AG04449 (cell line): Measurements from ENCODE around the gene CCDC57.

Experiments
- CTCF ChIA-PET: fragments of 350-600 bp; formaldehyde crosslinking; extraction: SDS; loops from one replicate; lab custom pipeline; 2021; ENCODE audit warnings: antibody characterized with exemption; lab: Yijun Ruan, JAX
- POLR2A ChIA-PET: fragments of 400-600, 350-600 bp; formaldehyde crosslinking; extraction: SDS; loops from one replicate; lab custom pipeline; 2020; ENCODE audit warnings: antibody characterized with exemption, inconsistent platforms; lab: Yijun Ruan, JAX
- DNase-seq: peaks from one replicate; pipeline ENCODE4 v3.0.0-alpha.2; 2010; ENCODE audit warnings: low read depth, low spot score
- H3K4me3 ChIP-seq: 2 replicates; pipeline ENCODE4 v1.5.1; 2011; ENCODE audit warnings: low read depth, mild to moderate bottlenecking, control low read depth, low read length
- CTCF ChIP-seq: IDR thresholded peaks from one replicate; pipeline ENCODE4 v1.5.1; 2011; ENCODE audit warnings: mild to moderate bottlenecking, moderate library complexity, low read length, control low read depth, inconsistent platforms; ENCODE audit not compliant: insufficient read depth; ENCODE audit errors: missing control alignments

Gene CCDC57

GRCh38 chr17:82107341-82107860 lies 105.2 kb downstream of the CCDC57 start:
- DNase-seq, result no peak
- ChIA-PET CTCF (no interaction called here), POLR2A (interaction anchor here (0.8 kb wide), 1 partner anchor 9 kb away, joined by 3 read pairs; no protein-coding TSS in a partner anchor)
- no peak overlapping the region for H3K4me3 ChIP-seq
- TF ChIP-seq CTCF, result peak; percentile 29

- H3K4me3 ChIP-seq, result no peak overlapping the region
- CTCF ChIA-PET, result interaction anchor here (0.6 kb wide), 1 partner anchor 76 kb away, joined by 3 read pairs; no protein-coding TSS in a partner anchor
- DNase-seq, result no peak
- no peak for TF ChIP-seq CTCF
- POLR2A ChIA-PET, result interaction anchor here (0.8 kb wide), 1 partner anchor 9 kb away, joined by 3 read pairs; the partner anchor contains the start of gene FASN
Observed at GRCh38 chr17:82106688-82107305, 105.8 kb downstream of the CCDC57 start.

DNA sequence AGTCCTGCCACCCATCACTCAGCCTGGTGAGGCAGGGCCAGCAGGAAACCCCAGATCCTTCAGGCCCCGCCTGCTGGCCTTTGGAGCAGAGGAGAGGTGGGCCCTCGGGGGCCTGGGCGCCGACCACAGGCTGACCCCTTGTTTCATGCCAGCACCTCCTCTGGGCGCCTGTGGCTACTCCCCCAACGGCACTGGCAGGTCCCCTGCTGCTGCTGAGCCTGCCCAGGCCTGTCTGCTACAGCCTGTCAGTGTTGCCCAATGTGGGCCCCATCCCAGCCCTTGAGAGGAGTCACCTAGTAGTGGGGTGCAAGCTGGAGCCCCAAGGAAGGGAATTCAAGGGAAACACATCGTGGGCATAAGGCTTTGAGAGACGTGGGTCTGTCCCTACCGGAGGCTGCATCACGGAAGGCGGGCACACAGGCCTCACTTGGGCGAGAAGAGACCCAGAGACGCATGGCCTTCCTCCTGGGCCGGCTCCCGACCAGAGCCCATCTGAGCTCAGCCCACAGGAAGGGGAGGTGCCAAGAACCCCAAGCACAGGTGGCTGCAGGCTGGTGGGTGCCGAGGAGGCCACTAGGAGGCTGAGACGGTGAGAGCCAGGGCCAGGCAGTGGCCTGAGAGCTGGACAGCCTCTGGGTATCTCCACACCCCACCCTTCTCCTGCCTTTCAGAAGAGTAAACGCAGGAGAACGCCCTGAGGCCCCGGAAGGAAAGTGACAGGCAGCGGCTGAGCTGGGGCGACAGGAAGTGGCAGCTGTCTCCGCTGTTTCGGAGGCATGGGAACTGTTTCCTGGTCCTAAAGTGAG lies 106.6 kb downstream of the CCDC57 start:
- TF ChIP-seq CTCF, result peak; percentile 51
- POLR2A ChIA-PET, result interaction anchor here (0.8 kb wide), 1 partner anchor 8 kb away, joined by 3 read pairs; the partner anchor contains the start of gene FASN
- H3K4me3 ChIP-seq, result no peak overlapping the region
- CTCF ChIA-PET, result interaction anchor here (0.6 kb wide), 1 partner anchor 76 kb away, joined by 3 read pairs; no protein-coding TSS in a partner anchor
- DNase-seq, result no peak

DNA sequence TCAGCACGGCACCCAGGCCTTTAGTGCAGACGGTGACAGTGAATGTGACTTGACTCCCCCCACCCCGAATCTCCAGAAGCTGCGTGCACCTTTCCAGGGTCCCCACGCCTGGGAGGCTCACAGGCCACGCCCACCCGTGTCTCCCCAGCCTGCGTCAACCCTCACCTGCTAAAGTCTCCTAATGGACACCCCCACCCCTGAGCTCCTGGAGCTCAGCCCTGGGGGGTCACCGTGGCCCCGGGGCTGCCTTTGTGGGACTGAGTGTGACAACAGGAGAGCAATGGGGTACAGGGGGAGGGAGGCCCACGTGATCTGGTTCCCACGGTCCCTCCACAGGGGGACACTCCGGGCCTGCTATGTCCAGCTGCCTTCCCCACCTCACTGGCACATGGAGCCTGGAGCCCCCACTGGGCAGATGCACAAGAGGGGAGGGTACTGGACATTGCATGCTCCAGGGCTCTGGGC lies 107.2 kb downstream of the CCDC57 start:
- no peak for TF ChIP-seq CTCF

DNA sequence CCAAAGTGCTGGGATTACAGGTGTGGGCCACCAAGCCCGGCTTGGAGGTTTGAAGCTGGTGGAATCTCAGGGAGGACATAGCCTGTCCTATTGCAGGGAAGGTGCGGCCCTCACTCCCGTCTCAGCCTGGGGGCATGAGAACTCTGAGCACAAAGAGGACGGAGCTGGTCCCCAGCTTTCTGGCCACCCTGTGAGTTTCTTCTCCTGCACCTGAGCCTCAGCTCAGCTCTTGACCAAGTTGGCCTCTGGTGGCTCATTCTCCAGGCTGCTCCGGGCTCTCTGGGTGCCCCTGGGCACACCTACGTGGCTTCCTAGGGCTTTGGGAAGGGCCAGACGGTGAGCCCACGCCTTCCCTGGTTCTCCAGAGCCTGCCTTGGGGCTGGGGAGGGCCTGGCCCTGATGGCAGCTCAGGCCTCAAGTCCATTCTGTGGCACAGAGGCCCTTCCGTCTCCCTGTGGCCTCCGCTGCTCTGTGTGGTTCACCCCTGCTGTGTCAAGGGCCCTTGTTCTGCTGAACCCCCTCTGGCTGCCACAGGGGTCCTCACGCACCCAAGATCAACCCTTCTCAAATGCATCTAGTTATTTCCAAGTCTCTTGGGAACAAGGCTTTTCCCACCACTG lies 107.7 kb downstream of the CCDC57 start:
- CTCF ChIA-PET, result interaction anchor here (1.2 kb wide), 1 partner anchor 8 kb away, joined by 3 read pairs; no protein-coding TSS in a partner anchor
- DNase-seq, result no peak
- no peak for TF ChIP-seq CTCF
- H3K4me3 ChIP-seq, result no peak overlapping the region
- POLR2A ChIA-PET, result no interaction called here

More for the DNA sequence above, 107.2 kb downstream of the CCDC57 start:
- ChIA-PET POLR2A (no interaction called here), CTCF (interaction anchor here (1.2 kb wide), 1 partner anchor 8 kb away, joined by 3 read pairs; no protein-coding TSS in a partner anchor)
- H3K4me3 ChIP-seq, result no peak overlapping the region
- DNase-seq, result no peak
